Endothelial cell (in vitro differentiated cells): Measurements from ENCODE around the gene ARPC5. TPM values are rescaled to one million over a fixed set of nuclear protein-coding genes. Genes with fewer than 3 reads are reported as not detected.

Experiments
- DNase-seq: peaks from one replicate; pipeline ENCODE4 v3.0.0; 2021; ENCODE audit warnings: low spot score
- H3K27ac Mint-ChIP-seq: one replicate; pipeline ENCODE4 v1.8.0; 2021; ENCODE audit warnings: mixed read lengths, inconsistent platforms; ENCODE audit not compliant: unreplicated experiment
- H3K27me3 Mint-ChIP-seq: one replicate; pipeline ENCODE4 v1.8.0; 2021; ENCODE audit warnings: mild to moderate bottlenecking, moderate library complexity, mixed read lengths, inconsistent platforms; ENCODE audit not compliant: unreplicated experiment
- H3K36me3 Mint-ChIP-seq: one replicate; pipeline ENCODE4 v1.8.0; 2021; ENCODE audit warnings: mild to moderate bottlenecking, low read depth, mixed read lengths, inconsistent platforms; ENCODE audit not compliant: unreplicated experiment
- H3K4me1 Mint-ChIP-seq: one replicate; pipeline ENCODE4 v1.8.0; 2021; ENCODE audit warnings: mild to moderate bottlenecking, mixed read lengths, inconsistent platforms; ENCODE audit not compliant: unreplicated experiment
- H3K4me3 Mint-ChIP-seq: one replicate; pipeline ENCODE4 v1.8.0; 2021; ENCODE audit warnings: mild to moderate bottlenecking, mixed read lengths, inconsistent platforms; ENCODE audit not compliant: unreplicated experiment
- H3K9me3 Mint-ChIP-seq: one replicate; pipeline ENCODE4 v1.8.0; 2021; ENCODE audit warnings: mixed read lengths, inconsistent platforms; ENCODE audit not compliant: unreplicated experiment
- total RNA-seq: library from RNA; stranded (reverse); fragmentation: NEBNext Ultra II Directional; extraction: Animal tissue kit (Norgen Biotek cat#: 25700); gene quantifications from one replicate; pipeline ENCODE4 v1.2.1, GENCODE V29; 2021; ENCODE audit not compliant: unreplicated experiment
- TF ChIP-seq, protein P1 (sequence below): fragments of 200-600 bp; sonication (generic); IDR thresholded peaks from one replicate; pipeline ENCODE4 v1.5.0; 2021; ENCODE audit warnings: antibody characterized with exemption; ENCODE audit not compliant: unreplicated experiment

The ARPC5 gene
- total RNA-seq, 1 donor from 2014 or later, result 142 TPM

DNA sequence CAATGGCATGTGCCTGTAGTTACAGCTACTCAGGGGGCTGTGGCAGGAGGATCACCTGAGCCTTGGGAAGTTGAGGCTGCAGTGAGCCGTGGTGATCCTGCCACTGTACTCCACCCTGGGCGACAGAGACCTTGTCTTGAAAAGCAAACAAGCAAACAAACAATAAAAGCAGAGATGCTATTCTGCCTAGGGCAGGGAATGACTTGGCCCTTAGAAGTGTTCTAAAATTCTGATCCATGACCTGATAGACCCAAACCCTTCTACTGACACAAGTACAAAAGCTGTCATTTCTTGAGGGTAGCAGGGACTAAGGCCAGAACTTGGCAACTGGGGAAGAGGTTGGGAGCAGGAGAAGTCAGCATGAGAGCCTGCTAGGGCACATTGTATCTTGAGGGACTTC, 29.7 kb downstream of the ARPC5 start:
- Mint-ChIP-seq H3K36me3 (no peaks in the 10 kb centered on the region), H3K27ac (no peak overlapping the region), H3K4me1 (peaks cover 6% of the 10 kb centered on the region), H3K27me3 (peaks cover 3% of the 10 kb centered on the region), H3K4me3 (no peak overlapping the region), H3K9me3 (no peaks in the 10 kb centered on the region)
- DNase-seq, result no peak
- TF ChIP-seq, protein P1, sequence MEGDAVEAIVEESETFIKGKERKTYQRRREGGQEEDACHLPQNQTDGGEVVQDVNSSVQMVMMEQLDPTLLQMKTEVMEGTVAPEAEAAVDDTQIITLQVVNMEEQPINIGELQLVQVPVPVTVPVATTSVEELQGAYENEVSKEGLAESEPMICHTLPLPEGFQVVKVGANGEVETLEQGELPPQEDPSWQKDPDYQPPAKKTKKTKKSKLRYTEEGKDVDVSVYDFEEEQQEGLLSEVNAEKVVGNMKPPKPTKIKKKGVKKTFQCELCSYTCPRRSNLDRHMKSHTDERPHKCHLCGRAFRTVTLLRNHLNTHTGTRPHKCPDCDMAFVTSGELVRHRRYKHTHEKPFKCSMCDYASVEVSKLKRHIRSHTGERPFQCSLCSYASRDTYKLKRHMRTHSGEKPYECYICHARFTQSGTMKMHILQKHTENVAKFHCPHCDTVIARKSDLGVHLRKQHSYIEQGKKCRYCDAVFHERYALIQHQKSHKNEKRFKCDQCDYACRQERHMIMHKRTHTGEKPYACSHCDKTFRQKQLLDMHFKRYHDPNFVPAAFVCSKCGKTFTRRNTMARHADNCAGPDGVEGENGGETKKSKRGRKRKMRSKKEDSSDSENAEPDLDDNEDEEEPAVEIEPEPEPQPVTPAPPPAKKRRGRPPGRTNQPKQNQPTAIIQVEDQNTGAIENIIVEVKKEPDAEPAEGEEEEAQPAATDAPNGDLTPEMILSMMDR, result no peak

DNA sequence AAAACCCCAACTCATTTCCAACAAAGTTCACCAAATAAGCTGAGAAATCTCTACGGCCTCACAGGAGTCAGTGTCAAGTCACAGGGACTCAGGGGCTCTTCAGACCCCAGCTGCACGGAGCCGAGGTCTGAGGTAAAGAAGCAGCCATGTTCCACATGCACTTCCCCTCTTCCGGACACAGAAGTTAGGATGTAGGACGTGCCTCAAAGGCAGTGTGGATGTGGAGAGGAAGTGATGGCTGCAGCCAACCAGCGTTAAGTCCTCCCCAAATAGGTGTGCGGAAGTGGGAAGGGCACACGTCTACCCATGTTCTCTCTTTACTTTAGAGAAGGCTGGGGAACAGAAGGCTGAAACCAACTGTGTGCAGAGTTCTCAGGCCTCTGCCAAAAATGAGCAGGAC, 30.8 kb downstream of the ARPC5 start:
- Mint-ChIP-seq H3K27me3 (peaks cover 3% of the 10 kb centered on the region), H3K36me3 (no peaks in the 10 kb centered on the region), H3K27ac (no peak overlapping the region), H3K9me3 (no peaks in the 10 kb centered on the region), H3K4me3 (no peak overlapping the region), H3K4me1 (peaks cover 6% of the 10 kb centered on the region)
- TF ChIP-seq, protein P1, result no peak
- no peak for DNase-seq

DNA sequence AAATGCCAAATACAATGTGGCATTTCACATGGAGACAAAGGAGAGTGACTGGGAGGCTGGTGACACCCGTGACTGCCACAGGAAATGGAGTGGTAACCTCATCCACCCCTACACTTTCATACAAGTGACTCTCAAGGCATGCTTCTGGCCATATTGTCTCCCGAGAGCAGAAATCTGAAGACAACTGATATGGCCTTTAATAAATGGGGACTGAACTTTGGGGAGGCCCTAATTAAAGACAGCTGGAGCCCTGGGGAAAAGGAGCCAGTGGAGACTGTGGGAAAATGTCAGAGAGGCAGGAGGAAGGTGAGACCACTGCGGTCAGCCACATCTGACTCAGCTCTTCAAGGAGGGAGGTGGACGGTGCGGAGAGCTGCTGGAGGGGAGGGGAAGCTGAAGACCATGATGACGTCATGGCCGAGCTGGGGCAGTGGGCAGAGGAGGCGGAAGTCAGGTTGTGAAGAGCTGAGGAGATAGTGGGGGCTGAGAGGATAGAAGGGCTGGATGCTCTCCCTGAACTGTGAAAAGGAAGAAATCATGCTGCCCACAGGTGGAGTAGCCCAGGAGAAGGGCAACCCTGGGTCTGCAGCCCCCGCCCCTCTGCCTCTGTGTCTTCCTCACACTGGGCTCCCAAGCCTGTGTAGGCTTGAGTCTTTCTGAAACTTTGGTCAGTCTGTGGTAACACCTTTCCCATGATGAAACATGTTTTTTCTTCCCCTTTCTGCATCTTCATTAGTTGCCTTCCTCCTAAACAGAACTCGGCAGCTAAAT, 31.4 kb downstream of the ARPC5 start:
- H3K4me3 Mint-ChIP-seq, result no peak overlapping the region
- no peaks in the 10 kb centered on the region for H3K36me3 Mint-ChIP-seq
- H3K4me1 Mint-ChIP-seq, result peaks cover 6% of the 10 kb centered on the region
- H3K27me3 Mint-ChIP-seq, result peaks cover 3% of the 10 kb centered on the region
- no peak overlapping the region for H3K27ac Mint-ChIP-seq
- no peaks in the 10 kb centered on the region for H3K9me3 Mint-ChIP-seq
- no peak for DNase-seq
- TF ChIP-seq, protein P1, result no peak

- no peak overlapping the region for H3K4me3 Mint-ChIP-seq
- H3K4me1 Mint-ChIP-seq, result peaks cover 6% of the 10 kb centered on the region
- no peaks in the 10 kb centered on the region for H3K36me3 Mint-ChIP-seq
- H3K9me3 Mint-ChIP-seq, result no peaks in the 10 kb centered on the region
- TF ChIP-seq, protein P1, result no peak
- DNase-seq, result no peak
- no peak overlapping the region for H3K27ac Mint-ChIP-seq
- H3K27me3 Mint-ChIP-seq, result peaks cover 3% of the 10 kb centered on the region
These were observed 33.1 kb downstream of the ARPC5 start for GRCh38 chr1:183602510-183602909.

DNA sequence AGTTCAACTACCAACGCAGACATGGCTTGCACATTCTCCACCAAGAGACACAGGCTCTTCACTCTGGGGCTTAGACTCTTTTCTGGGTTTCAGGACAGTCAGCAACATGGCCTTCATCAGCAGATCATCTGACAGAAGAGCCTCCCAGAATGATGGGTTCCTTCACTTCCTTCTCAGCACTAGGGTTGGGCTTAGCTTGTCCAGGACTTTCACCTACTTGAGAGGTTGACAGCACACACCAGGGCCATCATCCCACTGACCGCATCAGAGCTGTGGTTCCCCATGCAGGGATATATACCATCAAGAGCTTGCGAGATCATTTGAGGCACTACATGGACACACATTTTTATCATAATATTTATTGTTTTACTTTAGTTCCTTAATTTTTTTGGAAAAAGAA, 34.9 kb downstream of the ARPC5 start:
- Mint-ChIP-seq H3K27ac (no peak overlapping the region), H3K27me3 (peaks cover under 1% of the 10 kb centered on the region), H3K4me1 (peaks cover 3% of the 10 kb centered on the region), H3K36me3 (no peaks in the 10 kb centered on the region), H3K9me3 (no peaks in the 10 kb centered on the region), H3K4me3 (no peak overlapping the region)
- TF ChIP-seq, protein P1, result no peak
- DNase-seq, result no peak
